Naive thymus-derived CD4-positive, alpha-beta T cell (primary cell): ENCODE results near the gene MCM3AP. TPM values are rescaled to one million over a fixed set of nuclear protein-coding genes. Genes with fewer than 3 reads are reported as not detected.

ENCODE experiments used
- ATAC-seq: fragments of 150-1000 bp; cut with Tn5 transposase; 2 replicates; pipeline ENCODE4 v1.10.0; 2021; ENCODE audit warnings: mild to moderate bottlenecking, moderate library complexity
- CTCF ChIA-PET: fragments of 350-600 bp; sonication (Branson Sonifier 250); formaldehyde crosslinking; loops from one replicate; lab custom pipeline; 2021; ENCODE audit warnings: antibody characterized with exemption; lab: Charles Lee
- POLR2A ChIA-PET: fragments of 350-600 bp; sonication (Branson Sonifier 250); formaldehyde crosslinking; loops from one replicate; lab custom pipeline; 2021; ENCODE audit warnings: antibody characterized with exemption, inconsistent platforms; lab: Charles Lee
- DNase-seq, 9 donors: peaks; one replicate each; pipeline versions ENCODE4 v3.0.0 to v3.0.0-alpha.2; 2020 to 2022; ENCODE audit warnings: mixed read lengths in 1 of 9
- H3K27ac ChIP-seq: one replicate; pipeline ENCODE4 v1.7.0; 2013; ENCODE audit warnings: mild to moderate bottlenecking, low read depth, low read length, moderate library complexity
- H3K27me3 ChIP-seq, 2 donors: one replicate each; pipeline ENCODE4 v1.7.0; 2013; ENCODE audit warnings: low read length in 2 of 2, mild to moderate bottlenecking in 2 of 2, moderate library complexity in 2 of 2; ENCODE audit not compliant: control insufficient read depth in 2 of 2, insufficient read depth in 2 of 2
- H3K36me3 ChIP-seq, 3 experiments: 1 replicate in 2 of 3; 2 replicates in 1 of 3; pipeline ENCODE4 v1.7.0; 2013; ENCODE audit warnings: low read length in 3 of 3, mild to moderate bottlenecking in 3 of 3, moderate library complexity in 1 of 3; ENCODE audit not compliant: insufficient read depth in 3 of 3, control insufficient read depth in 2 of 3
- H3K4me1 ChIP-seq, 2 donors: one replicate each; pipeline ENCODE4 v1.7.0; 2013; ENCODE audit warnings: low read length in 2 of 2, mild to moderate bottlenecking in 2 of 2, moderate library complexity in 1 of 2; ENCODE audit not compliant: control insufficient read depth in 2 of 2, insufficient read depth in 2 of 2
- H3K4me3 ChIP-seq: 2 replicates; pipeline ENCODE4 v1.7.0; 2013; ENCODE audit warnings: mild to moderate bottlenecking, low read length
- H3K9me3 ChIP-seq, 3 experiments: 1 replicate in 2 of 3; 2 replicates in 1 of 3; pipeline ENCODE4 v1.7.0; 2013; ENCODE audit warnings: low read length in 3 of 3; ENCODE audit not compliant: control insufficient read depth in 2 of 3
- H3K27ac Mint-ChIP-seq, 9 donors: one replicate each; pipeline ENCODE4 v1.8.0; 2020 to 2022; ENCODE audit warnings: mixed read lengths in 9 of 9, mild to moderate bottlenecking in 8 of 9, moderate library complexity in 5 of 9, inconsistent platforms in 2 of 9
- H3K27me3 Mint-ChIP-seq, 5 donors: one replicate each; pipeline ENCODE4 v1.8.0; 2021 to 2022; ENCODE audit warnings: mixed read lengths in 5 of 5, mild to moderate bottlenecking in 1 of 5
- H3K36me3 Mint-ChIP-seq, 5 donors: one replicate each; pipeline ENCODE4 v1.8.0; 2020 to 2022; ENCODE audit warnings: mixed read lengths in 5 of 5, mild to moderate bottlenecking in 3 of 5, inconsistent platforms in 1 of 5
- H3K4me1 Mint-ChIP-seq, 7 donors: one replicate each; pipeline ENCODE4 v1.8.0; 2020 to 2022; ENCODE audit warnings: mixed read lengths in 7 of 7, mild to moderate bottlenecking in 3 of 7, inconsistent platforms in 1 of 7
- H3K4me3 Mint-ChIP-seq, 10 donors: one replicate each; pipeline ENCODE4 v1.8.0; 2020 to 2022; ENCODE audit warnings: mild to moderate bottlenecking in 10 of 10, mixed read lengths in 10 of 10, moderate library complexity in 6 of 10, inconsistent platforms in 2 of 10
- H3K9me3 Mint-ChIP-seq, 11 donors: one replicate each; pipeline ENCODE4 v1.8.0; 2020 to 2022; ENCODE audit warnings: mixed read lengths in 11 of 11, mild to moderate bottlenecking in 4 of 11, inconsistent platforms in 1 of 11, moderate library complexity in 1 of 11
- intact Hi-C, 2 donors: fragments of 100-400 bp; cut with micrococcal nuclease; formaldehyde crosslinking; loops; one replicate each; pipeline ENCODE4 v1.15.1; 2023
- polyA plus RNA-seq, 2 donors: library from polyadenylated mRNA; unstranded; fragments of 300-500 nt; fragmentation: Illumina TruSeq; gene quantifications; one replicate each; pipeline ENCODE4 v1.2.3, GENCODE V29; 2021
- total RNA-seq, 6 experiments: library from RNA in 5 of 6; stranded (reverse) in 5 of 6; gene quantifications; 1 replicate in 5 of 6; 2 replicates in 1 of 6; pipeline ENCODE4 v1.2.3 and lab custom pipeline; 2021 to 2026

The MCM3AP gene
- 100 to 1,000 TPM; 121 to 175 (median 144) TPM for total RNA-seq
- polyA plus RNA-seq = 10 to 100 TPM; 37.3 to 90.6 TPM
- total RNA-seq (lab: John Stamatoyannopoulos, UW) = 252 reads per million, percentile 95 among the genes with 10 or more reads in this experiment

- H3K9me3 Mint-ChIP-seq = no peaks in the 10 kb centered on the region
- no peak for DNase-seq
- Histone ChIP-seq H3K36me3 (peaks cover 0 to 28% (median 4%) of the 10 kb centered on the region in 3 experiments), H3K4me1 (peaks cover 27 to 34% of the 10 kb centered on the region in 2 donors), H3K27me3 (no peaks in the 10 kb centered on the region), H3K4me3 (peak within 1 kb of the TSS; percentile 58), H3K27ac (peak within 1 kb of the TSS; percentile 86), H3K9me3 (no peaks in the 10 kb centered on the region)
- H3K4me1 Mint-ChIP-seq = peaks cover 21 to 77% (median 67%) of the 10 kb centered on the region in 7 donors
- intact Hi-C loops = loop anchor here (1.0 to 10.0 kb wide), 7 partner anchors 33 to 310 kb away; partner anchors contain the start of gene DIP2A (in 1 of the 2)
- H3K4me3 Mint-ChIP-seq = peak within 1 kb of the TSS; percentile 89 to 99 (median 98)
- POLR2A ChIA-PET = interaction anchor here (0.9 to 1.8 kb wide), 5 partner anchors 10 to 396 kb away, joined by 3 to 6 read pairs (median 4); a partner anchor contains a TSS
- no peak for ATAC-seq
- H3K27me3 Mint-ChIP-seq = no peaks in the 10 kb centered on the region
- H3K27ac Mint-ChIP-seq = peak within 1 kb of the TSS; percentile 92 to 98 (median 97)
- H3K36me3 Mint-ChIP-seq = peaks cover 4 to 36% (median 21%) of the 10 kb centered on the region in 5 donors
- CTCF ChIA-PET = interaction anchor here (1.3 kb wide), 1 partner anchor 40 kb away, joined by 6 read pairs; a partner anchor contains a TSS
Observed at GRCh38 chr21:46285206-46285661, at the start of gene MCM3AP. Gene MCM3AP, minus strand, starts transcription at chr21:46285611. Its CDS starts 325 bp downstream, at chr21:46285286.

GRCh38 chr21:46334351-46335140 lies 49.1 kb upstream of the MCM3AP start:
- ChIA-PET CTCF (interaction anchor here (0.6 to 1.6 kb wide), 2 partner anchors 22 to 361 kb away, joined by 3 read pairs; no protein-coding TSS in a partner anchor), POLR2A (no interaction called here)
- Histone ChIP-seq H3K9me3 (no peaks in the 10 kb centered on the region), H3K27me3 (no peaks in the 10 kb centered on the region), H3K36me3 (peaks cover 0 to 61% (median 0%) of the 10 kb centered on the region in 3 experiments), H3K4me3 (no peak overlapping the region), H3K4me1 (no peaks in the 10 kb centered on the region), H3K27ac (no peak overlapping the region)
- no peak overlapping the region for H3K27ac Mint-ChIP-seq
- H3K27me3 Mint-ChIP-seq = no peaks in the 10 kb centered on the region
- H3K4me1 Mint-ChIP-seq = peaks cover 0 to 9% (median 4%) of the 10 kb centered on the region in 7 donors
- H3K4me3 Mint-ChIP-seq = no peak overlapping the region
- ATAC-seq = no peak
- peaks cover 9 to 48% (median 18%) of the 10 kb centered on the region in 5 donors for H3K36me3 Mint-ChIP-seq
- intact Hi-C loops = no loop called here
- H3K9me3 Mint-ChIP-seq = no peaks in the 10 kb centered on the region
- no peak for DNase-seq

- Mint-ChIP-seq H3K27ac (no peak overlapping the region), H3K4me3 (no peak overlapping the region), H3K36me3 (peaks cover 1 to 32% (median 6%) of the 10 kb centered on the region in 5 donors), H3K27me3 (no peaks in the 10 kb centered on the region), H3K9me3 (no peaks in the 10 kb centered on the region), H3K4me1 (peaks cover 6 to 19% (median 12%) of the 10 kb centered on the region in 7 donors)
- CTCF ChIA-PET = no interaction called here
- Histone ChIP-seq H3K4me3 (no peak overlapping the region), H3K9me3 (no peaks in the 10 kb centered on the region), H3K27me3 (no peaks in the 10 kb centered on the region), H3K27ac (no peak overlapping the region), H3K36me3 (peaks cover 0 to 43% (median 5%) of the 10 kb centered on the region in 3 experiments), H3K4me1 (peaks cover 0 to 7% of the 10 kb centered on the region in 2 donors)
- ATAC-seq (no peak), DNase-seq (no peak)
- POLR2A ChIA-PET = interaction anchor here (0.6 kb wide), 2 partner anchors 46 to 278 kb away, joined by 3 to 5 read pairs; no protein-coding TSS in a partner anchor
- intact Hi-C loops = no loop called here
Observed at GRCh38 chr21:46329796-46330195, 44.4 kb upstream of the MCM3AP start.

GRCh38 chr21:46328151-46328550 lies 42.7 kb upstream of the MCM3AP start:
- Histone ChIP-seq H3K27me3 (no peaks in the 10 kb centered on the region), H3K4me1 (peaks cover 0 to 7% of the 10 kb centered on the region in 2 donors), H3K27ac (no peak overlapping the region), H3K36me3 (peaks cover 0 to 39% (median 5%) of the 10 kb centered on the region in 3 experiments), H3K9me3 (no peaks in the 10 kb centered on the region), H3K4me3 (no peak overlapping the region)
- Mint-ChIP-seq H3K4me3 (peak overlapping the region in 2 of 10 donors; percentile 7 to 48), H3K4me1 (peaks cover 8 to 19% (median 14%) of the 10 kb centered on the region in 7 donors), H3K27ac (no peak overlapping the region), H3K27me3 (no peaks in the 10 kb centered on the region), H3K36me3 (peaks cover 0 to 31% (median 6%) of the 10 kb centered on the region in 5 donors), H3K9me3 (peaks cover 0 to 2% (median 0%) of the 10 kb centered on the region in 11 donors)
- DNase-seq (no peak), ATAC-seq (no peak)
- ChIA-PET CTCF (no interaction called here), POLR2A (no interaction called here)
- intact Hi-C loops = no loop called here

GRCh38 chr21:46327711-46328110 lies 42.3 kb upstream of the MCM3AP start:
- peaks cover 0 to 31% (median 6%) of the 10 kb centered on the region in 5 donors for H3K36me3 Mint-ChIP-seq
- Histone ChIP-seq H3K27me3 (no peaks in the 10 kb centered on the region), H3K27ac (no peak overlapping the region), H3K4me3 (no peak overlapping the region), H3K9me3 (no peaks in the 10 kb centered on the region), H3K36me3 (peaks cover 0 to 39% (median 5%) of the 10 kb centered on the region in 3 experiments), H3K4me1 (peaks cover 0 to 10% of the 10 kb centered on the region in 2 donors)
- DNase-seq (no peak), ATAC-seq (no peak)
- H3K27ac Mint-ChIP-seq = no peak overlapping the region
- CTCF ChIA-PET = no interaction called here
- peaks cover 12 to 21% (median 18%) of the 10 kb centered on the region in 7 donors for H3K4me1 Mint-ChIP-seq
- H3K27me3 Mint-ChIP-seq = no peaks in the 10 kb centered on the region
- intact Hi-C loops = no loop called here
- no peak overlapping the region for H3K4me3 Mint-ChIP-seq
- POLR2A ChIA-PET = no interaction called here
- peaks cover 0 to 2% (median 0%) of the 10 kb centered on the region in 11 donors for H3K9me3 Mint-ChIP-seq

- H3K27ac Mint-ChIP-seq = peak overlapping the region in 5 of 9 donors; percentile 25 to 65 (median 48)
Observed at GRCh38 chr21:46326110-46326703, 40.8 kb upstream of the MCM3AP start.

More at GRCh38 chr21:46326110-46326703, 40.8 kb upstream of the MCM3AP start:
- peak overlapping the region in 8 of 10 donors; percentile 21 to 96 (median 51) for H3K4me3 Mint-ChIP-seq
- Histone ChIP-seq H3K9me3 (no peaks in the 10 kb centered on the region), H3K4me1 (peaks cover 0 to 16% of the 10 kb centered on the region in 2 donors), H3K27me3 (no peaks in the 10 kb centered on the region), H3K36me3 (peaks cover 0 to 29% (median 5%) of the 10 kb centered on the region in 3 experiments), H3K4me3 (no peak overlapping the region), H3K27ac (no peak overlapping the region)
- H3K9me3 Mint-ChIP-seq = peaks cover 0 to 2% (median 0%) of the 10 kb centered on the region in 11 donors
- peaks cover 0 to 22% (median 6%) of the 10 kb centered on the region in 5 donors for H3K36me3 Mint-ChIP-seq
- H3K27me3 Mint-ChIP-seq = no peaks in the 10 kb centered on the region
- CTCF ChIA-PET = interaction anchor here (1.2 to 1.7 kb wide), 4 partner anchors 41 to 218 kb away, joined by 3 to 9 read pairs (median 4); partner anchors contain the start of gene MCM3AP
- POLR2A ChIA-PET = interaction anchor here (0.8 to 1.7 kb wide), 5 partner anchors 11 to 311 kb away, joined by 3 to 5 read pairs (median 4); partner anchors contain the start of genes MCM3AP and YBEY
- no peak for ATAC-seq
- peaks cover 18 to 35% (median 26%) of the 10 kb centered on the region in 7 donors for H3K4me1 Mint-ChIP-seq
- intact Hi-C loops = no loop called here
- DNase-seq = no peak
